HG02884 (cell line): ENCODE data around the gene TMC1.
"Not testable (repeated sequence)": the region's sequence is repeated elsewhere in the genome, so short reads cannot be mapped to it uniquely, and the experiment has no call there.

Experiments used
- ATAC-seq: cut with Tn5 transposase; IDR thresholded peaks from one replicate; pipeline ENCODE4 v1.9.1; 2021; ENCODE audit warnings: mild to moderate bottlenecking, moderate library complexity; ENCODE audit not compliant: unreplicated experiment

The TMC1 gene

DNA sequence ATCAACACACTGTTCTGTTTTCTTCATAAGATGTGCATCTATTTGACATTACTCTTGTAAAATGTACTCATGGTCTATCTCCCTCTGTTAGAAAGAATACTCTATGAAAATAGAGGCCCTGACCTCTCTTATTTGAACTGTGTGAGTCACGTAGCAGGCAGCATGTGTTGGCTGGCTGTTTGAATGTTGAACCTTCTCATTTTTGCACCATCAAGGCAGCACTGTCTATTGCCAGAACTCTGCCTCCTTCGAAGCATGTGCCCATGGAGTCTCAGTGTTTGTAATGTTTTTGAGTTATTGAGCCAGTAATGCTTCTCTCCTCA lies 287.0 kb downstream of the TMC1 start:
- ATAC-seq = no peak

GRCh38 chr9:72809586-72809985 lies 288.2 kb downstream of the TMC1 start:
- ATAC-seq = no peak

GRCh38 chr9:72812559-72813111 lies 291.2 kb downstream of the TMC1 start:
- ATAC-seq = no peak

DNA sequence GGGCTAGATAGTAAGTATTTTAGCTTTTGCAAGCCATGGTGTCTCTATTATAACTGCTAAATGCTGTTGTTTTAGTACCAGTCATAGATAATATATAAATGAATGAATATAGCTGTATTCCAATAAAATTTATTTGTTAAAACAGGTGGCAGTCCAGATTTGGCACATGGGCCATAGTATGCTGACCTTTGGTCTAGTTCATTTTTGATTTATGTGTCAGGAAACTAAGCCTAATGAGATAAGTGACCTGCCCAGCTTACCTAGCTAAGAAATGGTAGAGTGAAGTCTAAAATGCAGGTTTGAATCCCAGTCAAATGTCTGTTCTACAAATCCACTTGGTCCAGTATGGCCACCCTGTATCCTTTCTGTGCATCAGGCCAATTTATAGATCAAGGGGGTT lies 292.1 kb downstream of the TMC1 start:
- no peak for ATAC-seq

DNA sequence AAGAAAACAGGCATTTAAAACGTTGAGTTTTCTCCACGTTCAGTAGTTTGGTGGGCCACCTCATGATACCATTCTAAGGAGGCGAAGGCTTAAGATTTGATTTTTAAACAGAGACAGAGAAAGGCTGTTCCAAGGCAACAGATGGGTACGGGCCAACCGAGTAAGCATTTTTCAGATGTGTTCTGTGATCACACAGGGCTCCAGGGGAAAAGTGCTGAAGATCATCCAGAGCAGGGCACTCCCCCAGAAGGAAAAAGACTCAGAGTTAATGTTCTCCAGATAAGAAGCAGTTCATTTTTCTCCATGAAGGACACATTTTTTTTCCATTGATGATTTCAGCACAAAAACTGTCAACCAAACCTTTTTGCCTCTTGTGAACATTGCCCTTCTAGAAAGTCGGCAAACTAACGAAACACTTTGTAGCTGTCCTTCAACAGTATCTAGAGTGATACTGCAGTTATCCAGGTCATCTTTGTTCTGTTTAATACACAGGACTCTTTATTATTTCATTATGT lies 292.7 kb downstream of the TMC1 start:
- no peak for ATAC-seq

GRCh38 chr9:72816666-72817065 lies 295.3 kb downstream of the TMC1 start:
- ATAC-seq = no peak

DNA sequence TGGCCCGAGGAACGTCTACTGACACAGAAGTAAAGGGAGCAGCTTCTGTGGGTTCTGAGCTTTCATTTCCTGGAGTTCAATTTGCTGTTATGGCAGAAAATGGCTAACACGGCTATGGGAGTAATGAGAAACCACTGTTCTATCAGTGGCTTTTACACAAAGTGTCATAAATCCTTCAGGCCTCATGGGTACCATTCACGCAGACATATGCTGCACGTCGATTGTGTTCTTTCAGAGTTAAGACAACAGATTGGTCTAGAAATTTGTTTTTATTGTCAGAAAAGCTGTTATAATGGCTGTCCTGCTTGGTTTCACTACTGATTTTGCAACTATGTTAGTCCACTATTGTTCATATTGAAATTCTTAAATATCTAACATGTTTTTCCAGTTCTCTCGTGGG lies 296.0 kb downstream of the TMC1 start:
- ATAC-seq = no peak

DNA sequence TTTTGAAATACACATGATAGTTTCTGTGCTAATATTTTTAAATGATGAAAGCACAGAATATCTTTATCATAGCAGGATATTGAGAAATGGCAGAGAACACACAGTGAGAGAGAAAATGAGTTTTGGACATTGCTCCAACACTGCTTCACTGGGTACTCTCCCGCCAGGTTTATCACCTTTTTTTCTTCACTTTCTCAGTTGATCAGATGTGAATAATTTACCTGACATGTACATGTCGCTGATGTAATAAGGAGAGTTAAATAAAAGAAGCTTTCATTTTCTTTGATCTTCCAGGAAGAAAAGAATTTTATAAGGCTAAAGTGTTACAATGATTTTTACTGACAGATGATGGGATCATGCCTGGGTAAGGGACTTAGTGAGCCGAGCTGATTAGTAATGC lies 297.0 kb downstream of the TMC1 start:
- no peak for ATAC-seq

DNA sequence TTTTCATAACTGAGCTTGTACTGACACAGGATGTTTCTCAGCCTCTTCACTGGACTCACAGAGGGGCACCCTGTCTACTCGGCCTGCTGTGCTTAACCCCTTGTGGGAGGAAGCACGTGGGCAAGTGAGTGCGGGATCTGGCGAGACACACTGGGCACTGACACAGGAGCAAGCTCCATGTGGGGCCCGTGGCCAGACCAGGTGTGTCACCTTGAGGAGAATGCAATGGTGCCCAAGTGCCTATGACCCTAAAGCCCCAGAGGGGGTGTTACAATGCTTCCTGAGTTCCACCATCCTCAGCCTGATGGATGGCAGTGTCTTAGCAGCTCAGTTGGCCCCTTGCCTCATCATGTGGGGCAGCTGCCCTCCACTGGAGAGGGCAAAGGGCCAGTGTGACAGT lies 302.6 kb downstream of the TMC1 start:
- no peak for ATAC-seq

- no peak for ATAC-seq
Observed at GRCh38 chr9:72826996-72827949, 305.9 kb downstream of the TMC1 start.

DNA sequence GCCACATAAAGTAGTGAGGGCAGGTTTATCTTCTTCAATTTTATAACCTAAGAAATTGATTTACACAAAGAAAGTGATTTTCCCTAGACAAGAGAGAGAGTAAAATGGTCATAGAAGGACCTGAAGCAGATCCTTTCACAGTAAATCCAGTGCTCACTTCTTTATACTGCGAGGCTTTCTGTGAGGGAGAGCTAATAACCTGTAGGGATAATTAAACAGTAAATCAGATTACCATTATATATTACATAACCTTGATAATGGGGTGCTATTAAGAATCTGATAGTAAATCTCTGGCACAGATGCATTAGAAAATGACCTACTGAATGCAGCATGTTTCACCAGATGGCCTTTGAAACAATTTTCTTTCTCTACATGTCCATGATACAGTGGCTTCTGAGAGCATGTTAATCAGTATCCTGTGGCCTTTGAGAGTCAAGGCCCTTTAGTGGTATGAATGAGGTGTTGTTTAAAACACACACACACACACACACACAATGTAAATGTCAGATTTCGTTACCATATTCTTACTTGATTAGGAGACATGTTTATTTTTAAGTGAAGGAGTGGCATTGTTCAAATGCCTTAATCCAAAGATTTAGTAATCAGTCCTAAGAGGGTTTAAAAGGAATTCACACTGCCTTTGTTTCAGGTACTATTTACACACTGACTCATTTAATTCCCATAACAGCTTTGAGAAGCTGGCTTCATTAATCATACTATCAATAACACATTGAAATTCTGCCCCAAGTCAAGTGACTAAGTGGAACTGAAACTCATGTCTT lies 306.7 kb downstream of the TMC1 start:
- ATAC-seq = no peak

GRCh38 chr9:72834994-72835393 lies 313.6 kb downstream of the TMC1 start:
- no peak for ATAC-seq

- no peak for ATAC-seq
Observed at GRCh38 chr9:72836790-72837189, 315.4 kb downstream of the TMC1 start.

- no peak for ATAC-seq
Observed at GRCh38 chr9:72839085-72839484, 317.7 kb downstream of the TMC1 start.

DNA sequence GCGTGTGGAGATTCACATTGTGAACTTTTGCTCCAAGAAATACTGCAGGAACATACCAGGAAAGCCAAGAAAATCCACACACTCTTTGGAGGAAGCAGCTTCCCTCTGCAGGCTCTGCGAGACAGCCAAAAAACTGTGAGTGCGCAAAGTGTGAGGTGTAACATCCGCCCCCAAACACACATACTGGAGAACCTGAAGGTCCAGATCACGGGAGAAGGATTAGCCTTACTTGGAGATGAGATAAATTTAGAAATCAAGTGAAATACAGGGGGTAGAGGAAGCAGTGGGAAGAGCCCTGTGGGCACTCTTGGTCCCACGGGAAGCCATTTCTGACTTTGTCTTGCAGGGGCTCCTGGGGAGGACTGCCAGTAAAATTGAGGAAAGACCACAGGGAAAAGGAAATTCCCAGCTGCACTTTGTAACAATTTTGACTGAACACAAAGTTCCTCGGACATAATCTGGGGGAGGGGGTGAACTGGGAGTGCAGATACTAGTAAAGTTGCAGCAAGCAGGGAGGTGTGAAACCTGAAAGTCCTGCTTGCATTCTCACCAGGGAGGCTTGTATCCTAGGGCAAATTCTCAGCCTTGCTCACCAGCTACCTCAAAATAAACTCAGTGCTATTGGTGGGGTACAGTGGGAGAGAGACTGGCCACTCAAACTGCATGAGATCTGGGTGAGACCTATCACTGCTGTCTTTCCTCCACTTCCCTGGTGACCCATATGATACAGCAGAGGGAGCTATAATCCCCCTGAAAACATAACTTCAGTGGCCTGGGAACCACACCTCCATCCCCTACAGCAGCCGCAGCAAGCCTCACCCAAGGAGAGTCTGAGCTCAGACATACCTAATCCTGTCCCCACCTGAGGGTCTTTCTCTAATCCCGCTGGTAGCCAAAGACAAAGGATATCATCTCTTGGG lies 322.4 kb downstream of the TMC1 start:
- ATAC-seq = no peak

GRCh38 chr9:72844440-72844768 lies 323.0 kb downstream of the TMC1 start:
- no peak for ATAC-seq

DNA sequence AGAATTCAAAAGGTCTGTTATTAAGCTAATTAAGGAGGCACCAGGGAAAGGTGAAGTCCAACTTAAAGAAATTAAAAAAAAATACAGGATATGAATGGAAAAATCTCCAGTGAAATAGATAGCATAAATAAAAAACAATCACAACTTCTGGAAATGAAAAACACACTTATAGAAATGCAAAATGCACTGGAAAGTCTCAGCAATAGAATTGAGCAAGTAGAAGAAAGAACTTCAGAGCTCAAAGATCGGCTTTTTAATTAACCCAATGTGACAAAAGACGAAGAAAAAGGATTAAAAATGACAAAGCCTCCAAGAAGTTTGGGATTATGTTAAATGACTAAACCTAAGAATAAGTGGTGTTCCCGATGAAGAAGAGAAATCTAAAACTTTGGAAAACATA lies 323.6 kb downstream of the TMC1 start:
- not testable (repeated sequence) for ATAC-seq

DNA sequence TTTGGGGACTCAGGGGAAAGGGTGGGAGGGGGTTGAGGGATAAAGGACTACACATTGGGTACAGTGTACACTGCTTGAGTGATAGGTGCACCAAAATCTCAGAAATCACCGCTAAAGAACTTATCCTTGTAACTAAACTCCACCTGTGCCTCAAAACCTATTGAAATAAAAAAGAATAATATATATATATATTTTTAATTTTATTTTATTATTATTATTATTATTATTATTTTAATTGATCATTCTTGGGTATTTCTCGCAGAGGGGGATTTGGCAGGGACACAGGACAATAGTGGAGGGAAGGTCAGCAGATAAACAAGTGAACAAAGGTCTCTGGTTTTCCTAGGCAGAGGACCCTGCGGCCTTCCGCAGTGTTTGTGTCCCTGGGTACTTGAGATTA lies 328.8 kb downstream of the TMC1 start:
- ATAC-seq = not testable (repeated sequence)

DNA sequence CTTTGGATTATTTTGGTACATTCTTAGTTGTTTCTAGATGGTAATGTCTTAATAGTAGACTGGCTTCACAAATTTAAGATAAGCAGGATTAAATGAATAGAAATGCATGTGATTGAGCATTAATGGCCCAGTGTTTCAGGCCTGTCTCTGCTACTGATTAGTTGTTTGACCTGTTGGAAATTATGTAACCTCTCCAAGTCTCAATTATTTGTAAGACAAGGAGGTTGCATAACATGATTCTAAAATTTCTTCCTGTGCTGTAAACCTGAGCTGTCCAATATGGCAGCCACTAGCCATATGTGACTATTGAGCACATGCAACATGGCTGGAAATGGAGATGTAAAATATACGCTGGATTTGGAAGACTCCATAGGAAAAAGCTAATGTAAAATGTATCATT lies 333.9 kb downstream of the TMC1 start:
- ATAC-seq = no peak

DNA sequence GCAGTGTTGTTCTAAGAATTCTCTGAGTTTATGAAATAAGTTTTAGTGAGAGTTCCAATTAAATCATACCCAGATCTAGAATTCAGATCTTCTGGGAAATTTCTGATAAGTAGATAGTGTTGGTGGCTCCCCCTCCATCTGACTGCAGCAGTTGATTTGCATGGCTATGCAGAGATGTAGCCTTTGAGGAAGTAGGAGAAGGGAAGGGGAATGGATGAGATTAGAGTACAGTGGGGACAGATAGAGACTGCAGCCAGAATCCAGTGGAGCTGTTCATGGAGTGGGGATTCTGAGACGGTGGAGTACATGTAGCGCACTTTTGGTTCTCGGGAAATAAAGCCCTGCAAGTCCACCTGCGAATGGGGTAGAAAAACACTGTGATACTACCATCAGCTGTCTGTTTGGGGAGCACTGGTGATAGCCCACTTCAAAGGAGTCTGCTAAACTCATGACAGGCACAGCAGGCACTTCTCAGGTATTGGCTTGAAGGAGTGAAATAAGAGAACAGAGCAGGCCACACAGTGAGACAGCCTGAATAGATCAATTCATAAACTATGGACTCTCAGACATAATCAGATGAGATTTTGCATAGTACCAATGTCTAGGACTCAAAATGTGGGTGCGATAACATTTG lies 334.6 kb downstream of the TMC1 start:
- ATAC-seq = no peak
